IMR-90 (cell line): Measurements from ENCODE around the gene BCAS4. TPM values are rescaled to one million over a fixed set of nuclear protein-coding genes. Genes with fewer than 3 reads are reported as not detected.

Source experiments
- ATAC-seq: fragments of 200-7000 bp; cut with Tn5 transposase; 2 replicates; pipeline ENCODE4 v1.9.1; 2020; ENCODE audit warnings: low read depth, mild to moderate bottlenecking, moderate library complexity
- BruUV-seq: library from RNA; stranded (reverse); fragments of 400-500 nt; replicated peaks from 2 replicates; lab custom pipeline; 2021; lab: Mats Ljungman, UMichigan
- CTCF ChIA-PET: fragments of 300-600 bp; formaldehyde crosslinking; extraction: SDS; loops from one replicate; lab custom pipeline; 2021; ENCODE audit warnings: antibody characterized with exemption; lab: Yijun Ruan, JAX
- POLR2A ChIA-PET: fragments of 300-600 bp; sonication (Branson Sonifier 250); formaldehyde crosslinking; loops from one replicate; lab custom pipeline; 2022; ENCODE audit warnings: antibody characterized with exemption; ENCODE audit not compliant: unreplicated experiment; lab: Charles Lee
- DNase-seq: peaks from one replicate; pipeline ENCODE4 v3.0.0; 2013
- H2AFZ ChIP-seq: replicated peaks from 2 replicates; pipeline ENCODE3; 2013; ENCODE audit warnings: low read length, mild to moderate bottlenecking; ENCODE audit not compliant: poor library complexity
- H2AK5ac ChIP-seq: 2 replicates; pipeline ENCODE4 v1.6.1; 2013; ENCODE audit warnings: low read depth, low read length, inconsistent platforms
- H2AK9ac ChIP-seq: replicated peaks from 2 replicates; pipeline ENCODE3; 2013; ENCODE audit warnings: mild to moderate bottlenecking, low read depth, low read length, moderate library complexity; ENCODE audit not compliant: poor library complexity
- H2BK120ac ChIP-seq: 2 replicates; pipeline ENCODE4 v1.6.1; 2013; ENCODE audit warnings: low read depth, low read length, inconsistent platforms
- H2BK15ac ChIP-seq: 3 replicates; pipeline ENCODE4 v1.6.1; 2013; ENCODE audit warnings: low read depth, low read length, inconsistent platforms
- H2BK20ac ChIP-seq: 2 replicates; pipeline ENCODE4 v1.6.1; 2013; ENCODE audit warnings: low read depth, mild to moderate bottlenecking, inconsistent platforms, low read length, moderate library complexity
- H2BK5ac ChIP-seq: 2 replicates; pipeline ENCODE4 v1.6.1; 2013; ENCODE audit warnings: mild to moderate bottlenecking, low read depth, low read length, inconsistent platforms; ENCODE audit not compliant: poor library complexity, severe bottlenecking
- H3K14ac ChIP-seq: replicated peaks from 2 replicates; pipeline ENCODE4 v1.6.1; 2013; ENCODE audit warnings: low read depth, low read length, inconsistent platforms
- H3K18ac ChIP-seq: 2 replicates; pipeline ENCODE4 v1.6.1; 2013; ENCODE audit warnings: low read depth, low read length, control low read depth
- H3K23ac ChIP-seq: 2 replicates; pipeline ENCODE4 v1.6.1; 2013; ENCODE audit warnings: low read depth, low read length, inconsistent platforms
- H3K27ac ChIP-seq: 2 replicates; pipeline ENCODE4 v1.5.1; 2013; ENCODE audit warnings: mild to moderate bottlenecking, control low read depth, low read length; ENCODE audit not compliant: insufficient read depth
- H3K27me3 ChIP-seq: 2 replicates; pipeline ENCODE4 v1.6.1; 2013; ENCODE audit warnings: low read length; ENCODE audit not compliant: control insufficient read depth, insufficient read depth
- H3K36me3 ChIP-seq: 2 replicates; pipeline ENCODE4 v1.6.1; 2013; ENCODE audit warnings: low read length, mixed read lengths; ENCODE audit not compliant: control insufficient read depth, insufficient read depth
- H3K4ac ChIP-seq: 2 replicates; pipeline ENCODE4 v1.6.1; 2013; ENCODE audit warnings: low read depth, low read length, inconsistent platforms
- H3K4me1 ChIP-seq: 2 replicates; pipeline ENCODE4 v1.6.1; 2013; ENCODE audit warnings: low read length, mixed read lengths; ENCODE audit not compliant: control insufficient read depth, insufficient read depth
- H3K4me2 ChIP-seq: 2 replicates; pipeline ENCODE4 v1.6.1; 2013; ENCODE audit warnings: low read depth, mild to moderate bottlenecking, control low read depth, low read length, moderate library complexity
- H3K4me3 ChIP-seq: 2 replicates; pipeline ENCODE4 v1.5.1; 2013; ENCODE audit warnings: low read depth, mild to moderate bottlenecking, control low read depth, low read length, moderate library complexity; ENCODE audit not compliant: insufficient read depth
- H3K56ac ChIP-seq: 2 replicates; pipeline ENCODE4 v1.6.1; 2013; ENCODE audit warnings: low read length, inconsistent platforms; ENCODE audit not compliant: insufficient read depth; ENCODE audit errors: extremely low read depth
- H3K79me1 ChIP-seq, 2 experiments: 2 replicates each; pipeline ENCODE4 v1.6.1; 2013; ENCODE audit warnings: low read length in 2 of 2, inconsistent platforms in 1 of 2, low read depth in 1 of 2
- H3K9ac ChIP-seq: 2 replicates; pipeline ENCODE4 v1.6.1; 2013; ENCODE audit warnings: low read depth, low read length, control low read depth
- H3K9me1 ChIP-seq: 2 replicates; pipeline ENCODE4 v1.6.1; 2013; ENCODE audit warnings: low read length, inconsistent platforms; ENCODE audit not compliant: insufficient read depth
- H3K9me3 ChIP-seq: 2 replicates; pipeline ENCODE4 v1.6.1; 2013; ENCODE audit warnings: low read length; ENCODE audit not compliant: control insufficient read depth, insufficient read depth
- H4K20me1 ChIP-seq: 2 replicates; pipeline ENCODE4 v1.6.1; 2013; ENCODE audit warnings: low read length, inconsistent platforms; ENCODE audit not compliant: insufficient read depth
- H4K5ac ChIP-seq: 2 replicates; pipeline ENCODE4 v1.6.1; 2013; ENCODE audit warnings: mild to moderate bottlenecking, low read depth, low read length, control low read depth
- H4K8ac ChIP-seq, 2 experiments: 2 replicates each; pipeline ENCODE4 v1.6.1; 2013; ENCODE audit warnings: low read depth in 2 of 2, low read length in 2 of 2, control low read depth in 1 of 2, inconsistent platforms in 1 of 2
- H4K91ac ChIP-seq: 2 replicates; pipeline ENCODE4 v1.6.1; 2013; ENCODE audit warnings: low read depth, low read length, inconsistent platforms; ENCODE audit not compliant: insufficient read depth
- MXI1 ChIP-seq: IDR thresholded peaks from 2 replicates; pipeline ENCODE4 v1.6.1; 2012; ENCODE audit warnings: low read depth, mild to moderate bottlenecking, low read length, moderate library complexity, borderline replicate concordance
- NFE2L2 ChIP-seq: fragments of 150-350 bp; IDR thresholded peaks from 2 replicates; pipeline ENCODE4 v1.6.1; 2016; ENCODE audit warnings: low read depth, mild to moderate bottlenecking, low read length
- POLR2A ChIP-seq: IDR thresholded peaks from 2 replicates; pipeline ENCODE4 v1.6.1; 2012; ENCODE audit warnings: mild to moderate bottlenecking, low read depth, low read length
- WGBS, 2 experiments: methylation state at CpG; one replicate each; pipeline versions ENCODE4 v1.1.5 to v1.1.7; 2013; ENCODE audit warnings: missing lambda C conversion rate in 2 of 2; ENCODE audit not compliant: insufficient read length in 1 of 2; ENCODE audit errors: extremely low coverage in 2 of 2; 5-methylcytosine and 5-hydroxymethylcytosine counted together
- dilution Hi-C: fragments of 300-500 bp; cut with HindIII; formaldehyde crosslinking; loops from one replicate; pipeline ENCODE4 v1.14.3; 2018; ENCODE audit warnings: low sequenced_read_pairs; ENCODE audit not compliant: unreplicated experiment
- in situ Hi-C: fragments of 300-500 bp; cut with MboI; formaldehyde crosslinking; loops from 3 replicates; pipeline ENCODE4 v1.14.3; 2019; ENCODE audit warnings: low sequenced_read_pairs, inconsistent platforms, mixed read lengths
- intact Hi-C: fragments of 100-400 bp; cut with micrococcal nuclease; formaldehyde crosslinking; loops from 2 replicates; pipeline ENCODE4 v1.10.0; 2022
- polyA plus RNA-seq, 3 experiments: library from polyadenylated mRNA; depleted of rRNA; stranded (reverse); fragments of >200 nt; gene quantifications; 2 replicates each; pipeline ENCODE4 v1.2.3, GENCODE V29; 2012; ENCODE audit warnings: low replicate concordance in 1 of 3
- total RNA-seq: library from RNA; depleted of rRNA; stranded (reverse); fragments of >200 nt; gene quantifications from 2 replicates; pipeline ENCODE4 v1.2.3, GENCODE V29; 2012
- TF ChIP-seq, protein P1 (sequence below): conservative IDR thresholded peaks from 2 replicates; pipeline ENCODE4 v1.5.1; 2012; ENCODE audit warnings: mild to moderate bottlenecking, low read depth, low read length, improper control_type of control experiment
- TF ChIP-seq, protein P2 (sequence below): fragments of 150-350 bp; IDR thresholded peaks from 2 replicates; pipeline ENCODE4 v1.6.1; 2017; ENCODE audit warnings: mild to moderate bottlenecking, antibody characterized with exemption, low read length, low read depth

BCAS4 gene
- total and polyA plus RNA-seq, 2 of the 4 experiments (the other 2 are of a cell fraction) = 42.7 to 47.5 TPM

DNA sequence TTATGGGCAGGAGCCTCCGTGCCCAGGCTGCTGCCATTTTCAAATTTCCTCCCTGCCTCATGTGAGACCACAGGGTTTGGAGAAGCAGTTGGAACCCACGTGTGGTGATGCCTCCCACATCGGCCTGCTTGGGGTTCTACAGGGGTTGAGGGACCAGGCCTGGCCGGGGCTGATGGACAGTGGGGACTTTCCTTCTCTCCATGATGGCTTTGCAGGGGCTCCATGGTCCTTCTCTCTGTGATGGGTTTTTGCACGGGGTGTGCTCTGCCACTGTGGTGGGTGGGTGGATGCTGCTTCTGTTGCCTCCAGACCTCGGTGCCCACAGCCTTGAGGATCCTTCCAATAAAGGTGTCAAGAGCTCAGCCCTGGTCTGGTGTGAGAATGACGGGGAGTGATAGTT is 82.0 kb downstream of the BCAS4 start (continued):
- TF ChIP-seq, protein P1, sequence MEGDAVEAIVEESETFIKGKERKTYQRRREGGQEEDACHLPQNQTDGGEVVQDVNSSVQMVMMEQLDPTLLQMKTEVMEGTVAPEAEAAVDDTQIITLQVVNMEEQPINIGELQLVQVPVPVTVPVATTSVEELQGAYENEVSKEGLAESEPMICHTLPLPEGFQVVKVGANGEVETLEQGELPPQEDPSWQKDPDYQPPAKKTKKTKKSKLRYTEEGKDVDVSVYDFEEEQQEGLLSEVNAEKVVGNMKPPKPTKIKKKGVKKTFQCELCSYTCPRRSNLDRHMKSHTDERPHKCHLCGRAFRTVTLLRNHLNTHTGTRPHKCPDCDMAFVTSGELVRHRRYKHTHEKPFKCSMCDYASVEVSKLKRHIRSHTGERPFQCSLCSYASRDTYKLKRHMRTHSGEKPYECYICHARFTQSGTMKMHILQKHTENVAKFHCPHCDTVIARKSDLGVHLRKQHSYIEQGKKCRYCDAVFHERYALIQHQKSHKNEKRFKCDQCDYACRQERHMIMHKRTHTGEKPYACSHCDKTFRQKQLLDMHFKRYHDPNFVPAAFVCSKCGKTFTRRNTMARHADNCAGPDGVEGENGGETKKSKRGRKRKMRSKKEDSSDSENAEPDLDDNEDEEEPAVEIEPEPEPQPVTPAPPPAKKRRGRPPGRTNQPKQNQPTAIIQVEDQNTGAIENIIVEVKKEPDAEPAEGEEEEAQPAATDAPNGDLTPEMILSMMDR = no peak
- no peak for TF ChIP-seq MXI1

DNA sequence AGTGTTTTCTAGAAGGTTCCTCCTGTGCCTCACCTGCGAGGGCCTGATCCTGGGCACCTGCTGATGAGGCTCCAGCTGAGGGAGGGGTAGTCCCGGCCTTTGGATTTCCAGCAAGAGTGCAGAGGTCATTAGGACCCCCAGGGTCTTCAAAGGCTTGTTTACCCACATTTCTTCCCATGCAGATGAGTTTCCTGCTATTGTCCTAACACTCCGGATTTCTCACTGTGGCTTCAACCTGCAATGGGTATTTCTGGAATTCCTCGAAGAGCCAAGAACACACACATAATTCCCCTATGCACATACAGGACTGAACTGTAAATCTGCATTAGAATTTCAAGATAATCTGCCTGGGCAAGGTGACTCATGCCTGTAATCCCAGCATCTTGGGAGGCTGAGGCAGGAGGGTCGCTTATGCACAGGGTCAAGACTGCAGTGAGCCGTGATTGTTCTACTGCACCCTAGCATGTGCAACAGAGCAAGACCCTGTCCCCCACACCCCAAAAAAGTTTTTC is 82.4 kb downstream of the BCAS4 start:
- WGBS, 2 experiments = 80% methylated on average over 3 of the region's 6 CpGs; no CpG with 5 or more reads in 1 of the 2 experiments
- CTCF ChIA-PET = no interaction called here
- no peak for ATAC-seq

More for the DNA sequence above, 82.4 kb downstream of the BCAS4 start:
- no peak overlapping the region for H2AFZ ChIP-seq
- POLR2A ChIA-PET = no interaction called here
- H3K23ac ChIP-seq = no peak overlapping the region
- no TSS peak for BruUV-seq
- no peak overlapping the region for H4K8ac ChIP-seq
- no peak overlapping the region for H2BK120ac ChIP-seq
- no peak overlapping the region for H3K14ac ChIP-seq
- no peak overlapping the region for H2BK20ac ChIP-seq
- no peak overlapping the region for H4K5ac ChIP-seq
- TF ChIP-seq POLR2A (no peak), NFE2L2 (no peak)
- TF ChIP-seq, protein P1 = no peak
- TF ChIP-seq, protein P2, sequence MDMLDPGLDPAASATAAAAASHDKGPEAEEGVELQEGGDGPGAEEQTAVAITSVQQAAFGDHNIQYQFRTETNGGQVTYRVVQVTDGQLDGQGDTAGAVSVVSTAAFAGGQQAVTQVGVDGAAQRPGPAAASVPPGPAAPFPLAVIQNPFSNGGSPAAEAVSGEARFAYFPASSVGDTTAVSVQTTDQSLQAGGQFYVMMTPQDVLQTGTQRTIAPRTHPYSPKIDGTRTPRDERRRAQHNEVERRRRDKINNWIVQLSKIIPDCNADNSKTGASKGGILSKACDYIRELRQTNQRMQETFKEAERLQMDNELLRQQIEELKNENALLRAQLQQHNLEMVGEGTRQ = no peak
- no peak overlapping the region for H2AK9ac ChIP-seq
- H3K9me1 ChIP-seq = peaks cover 4% of the 10 kb centered on the region
- no peak overlapping the region for H3K18ac ChIP-seq
- no peaks in the 10 kb centered on the region for H4K20me1 ChIP-seq
- no peak for DNase-seq
- no peak overlapping the region for H3K27ac ChIP-seq
- H2BK5ac ChIP-seq = no peak overlapping the region
- in situ Hi-C loops (no loop called here), intact Hi-C loops (no loop called here), dilution Hi-C loops (no loop called here)
- H3K9me3 ChIP-seq = no peaks in the 10 kb centered on the region
- H2BK15ac ChIP-seq = no peak overlapping the region
- no peak overlapping the region for H3K4me3 ChIP-seq
- H3K56ac ChIP-seq = no peak overlapping the region
- H3K4me2 ChIP-seq = no peak overlapping the region
- no peak overlapping the region for H3K4ac ChIP-seq
- no peaks in the 10 kb centered on the region for H3K79me1 ChIP-seq
- H3K27me3 ChIP-seq = no peaks in the 10 kb centered on the region
- peaks cover 13% of the 10 kb centered on the region for H3K36me3 ChIP-seq
- no peak overlapping the region for H2AK5ac ChIP-seq
- H3K9ac ChIP-seq = no peak overlapping the region
- H3K4me1 ChIP-seq = no peaks in the 10 kb centered on the region
- H4K91ac ChIP-seq = no peak overlapping the region
